NB4 (cell line): ENCODE data around the gene TMPRSS6.

ENCODE experiments used
- CTCF ChIP-seq: IDR thresholded peaks from one replicate; pipeline ENCODE4 v1.5.1; 2012; ENCODE audit warnings: low read depth, low read length
- POLR2A ChIP-seq: IDR thresholded peaks from 2 replicates; pipeline ENCODE4 v1.6.1; 2011; ENCODE audit warnings: mild to moderate bottlenecking; ENCODE audit not compliant: insufficient read length; ENCODE audit errors: extremely low read depth

- TF ChIP-seq CTCF (no peak), POLR2A (no peak)
These were observed 47.3 kb upstream of the TMPRSS6 start for GRCh38 chr22:37156686-37157435.
